GM18498 (cell line): ENCODE measurements around the gene GAD2.

ENCODE experiments used
- ATAC-seq: cut with Tn5 transposase; IDR thresholded peaks from one replicate; pipeline ENCODE4 v1.9.1; 2021; ENCODE audit warnings: mild to moderate bottlenecking, moderate library complexity; ENCODE audit not compliant: unreplicated experiment

The GAD2 gene

DNA sequence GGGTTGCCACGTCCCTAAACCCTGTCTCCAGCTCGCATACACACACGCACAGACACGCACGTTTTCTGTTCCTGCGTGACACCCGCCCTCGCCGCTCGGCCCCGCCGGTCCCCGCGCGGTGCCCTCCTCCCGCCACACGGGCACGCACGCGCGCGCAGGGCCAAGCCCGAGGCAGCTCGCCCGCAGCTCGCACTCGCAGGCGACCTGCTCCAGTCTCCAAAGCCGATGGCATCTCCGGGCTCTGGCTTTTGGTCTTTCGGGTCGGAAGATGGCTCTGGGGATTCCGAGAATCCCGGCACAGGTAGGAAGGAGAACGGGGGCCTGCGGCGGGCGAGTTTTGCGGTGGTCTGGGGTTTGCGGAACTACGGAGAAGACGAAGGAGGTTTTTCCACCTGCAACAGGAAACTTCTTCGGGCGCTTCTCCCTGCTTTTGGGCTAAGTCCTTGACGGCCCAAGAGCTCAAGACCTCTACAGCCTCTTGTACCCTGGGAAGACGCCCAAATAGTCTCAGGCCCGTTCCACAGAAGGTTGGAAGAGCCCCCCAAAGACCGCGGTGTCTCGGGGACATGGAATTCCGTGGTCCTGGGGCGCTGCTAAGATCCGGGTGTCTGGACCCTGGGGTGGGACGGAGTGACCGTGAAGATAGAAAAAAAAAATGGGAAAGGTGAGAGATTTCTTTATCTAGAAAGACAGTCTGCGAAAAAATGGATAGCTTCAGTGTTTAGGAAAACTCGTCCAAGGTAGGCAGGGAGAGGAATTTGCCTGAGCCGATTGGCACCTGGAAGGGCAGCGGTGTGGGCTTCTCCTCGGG is at the start of gene GAD2:
Gene GAD2 (plus strand): TSS at position 190 of the 811 bp plus-strand sequence. CDS start 36 bp downstream, at position 226.
- no peak for ATAC-seq

DNA sequence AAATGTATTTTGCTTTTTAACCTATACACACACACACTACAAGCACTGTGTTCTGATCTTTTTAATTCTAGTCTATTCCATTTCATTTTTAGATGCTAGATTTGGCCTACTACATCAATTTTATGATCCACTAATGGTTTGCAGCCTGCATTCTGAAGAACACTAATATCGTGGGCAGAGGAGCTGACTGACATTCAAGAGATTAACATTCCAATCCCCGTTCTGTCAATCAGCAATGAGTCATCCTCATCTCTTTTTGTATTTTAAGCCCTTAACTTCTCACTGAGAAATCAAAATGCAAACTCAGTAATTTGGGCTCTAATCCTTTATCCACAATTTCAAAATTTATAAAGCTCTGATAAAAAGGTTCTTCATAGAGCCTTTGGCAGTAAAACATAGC is 47.1 kb upstream of the GAD2 start:
- no peak for ATAC-seq

- no peak for ATAC-seq
These were observed 44.4 kb upstream of the GAD2 start for GRCh38 chr10:26172131-26172530.

- ATAC-seq, result no peak
These were observed 42.7 kb upstream of the GAD2 start for GRCh38 chr10:26173837-26174236.

DNA sequence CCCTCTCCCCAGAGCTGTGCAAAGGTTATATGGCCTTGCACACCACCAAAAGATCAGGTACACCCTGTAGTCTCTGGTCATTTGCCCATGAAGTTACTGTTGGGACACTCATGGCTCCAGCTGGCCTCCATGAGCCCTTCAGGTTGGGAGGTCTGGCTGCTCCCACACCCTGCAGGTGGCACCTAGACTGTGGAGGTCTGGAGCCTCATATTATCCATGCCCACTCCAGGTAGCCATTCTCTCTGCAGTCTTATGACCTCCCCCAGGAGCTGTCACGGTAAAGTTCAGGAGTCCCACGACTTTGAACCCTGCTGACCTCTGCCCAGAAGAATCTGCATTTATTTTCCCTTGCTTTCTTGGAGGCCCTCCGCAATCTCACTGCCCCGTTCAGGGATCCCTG is 39.2 kb upstream of the GAD2 start:
- no peak for ATAC-seq

- no peak for ATAC-seq
These were observed 22.3 kb upstream of the GAD2 start for GRCh38 chr10:26194275-26194674.

DNA sequence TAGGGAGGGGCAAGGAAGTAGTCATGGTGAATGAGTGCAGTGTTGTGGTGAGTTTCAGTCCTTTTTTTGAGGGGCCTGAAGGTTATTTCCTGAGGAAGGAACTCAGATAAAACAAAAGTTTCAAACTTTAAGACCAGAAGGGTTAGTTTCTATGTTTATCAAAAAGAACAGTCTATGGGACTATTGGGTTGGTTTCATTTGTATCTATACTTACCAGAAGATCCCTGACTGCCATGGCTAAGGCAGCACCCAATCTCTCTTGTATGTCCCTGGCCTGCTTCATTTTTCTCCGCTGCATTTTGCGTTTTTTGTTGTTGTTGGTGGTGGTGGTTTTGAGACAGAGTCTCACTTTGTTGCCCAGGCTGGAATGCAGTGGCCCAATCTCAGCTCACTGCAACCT is 19.3 kb upstream of the GAD2 start:
- no peak for ATAC-seq

GRCh38 chr10:26198119-26198518 is 18.5 kb upstream of the GAD2 start:
- ATAC-seq, result no peak

DNA sequence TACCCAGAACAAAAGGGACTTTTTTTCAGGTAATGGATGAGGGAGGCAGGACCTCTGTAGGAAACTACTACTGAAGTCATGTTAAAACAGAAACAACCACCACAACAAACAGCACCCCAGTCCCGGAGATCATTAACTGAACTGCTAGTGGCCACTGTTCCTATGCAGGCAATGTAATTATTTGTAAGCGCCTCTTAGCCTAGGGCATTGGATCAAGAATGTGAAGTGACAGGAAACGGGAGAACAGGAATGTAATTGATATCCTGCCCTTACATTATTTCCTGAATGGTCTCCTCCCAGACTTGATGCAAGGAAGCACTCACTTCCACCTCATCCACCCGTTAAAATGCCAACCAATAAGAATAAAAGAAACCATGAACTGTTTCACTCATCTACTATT is 16.7 kb upstream of the GAD2 start:
- ATAC-seq, result no peak

- no peak for ATAC-seq
These were observed 11.4 kb upstream of the GAD2 start for GRCh38 chr10:26205223-26205622.

DNA sequence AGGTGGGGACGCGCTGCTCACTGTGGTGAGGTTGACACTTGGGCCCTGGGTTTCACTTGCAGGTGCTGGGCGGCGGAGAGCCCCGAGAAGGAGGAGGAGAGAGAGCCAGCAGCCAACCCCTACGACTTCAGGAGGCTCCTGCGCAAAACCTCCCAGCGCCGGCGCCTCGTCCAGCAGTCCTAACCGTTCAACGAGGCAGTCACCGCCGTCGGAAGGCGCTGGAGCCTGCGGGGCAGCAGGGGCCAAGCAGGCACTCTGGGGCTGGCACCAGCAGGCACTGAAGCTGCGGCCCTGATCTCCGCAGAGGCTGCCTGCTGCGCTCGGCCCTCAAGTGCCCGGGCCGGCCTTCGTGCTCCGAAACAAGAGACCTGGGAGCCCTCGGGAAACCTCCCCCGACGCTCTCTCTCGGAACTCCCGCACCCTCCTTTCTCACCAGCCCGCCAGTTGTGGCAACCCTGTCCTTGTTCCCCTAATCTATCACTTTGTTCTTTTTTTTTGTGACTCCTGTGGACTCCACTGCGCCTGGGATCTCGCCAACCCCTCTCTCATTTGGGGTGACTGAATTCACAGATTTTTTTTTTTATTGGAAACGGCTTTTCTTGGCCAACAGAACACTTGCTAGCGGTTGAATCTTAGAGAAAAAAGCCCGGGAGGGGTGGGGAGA is 4.7 kb upstream of the GAD2 start:
- ATAC-seq, result no peak

DNA sequence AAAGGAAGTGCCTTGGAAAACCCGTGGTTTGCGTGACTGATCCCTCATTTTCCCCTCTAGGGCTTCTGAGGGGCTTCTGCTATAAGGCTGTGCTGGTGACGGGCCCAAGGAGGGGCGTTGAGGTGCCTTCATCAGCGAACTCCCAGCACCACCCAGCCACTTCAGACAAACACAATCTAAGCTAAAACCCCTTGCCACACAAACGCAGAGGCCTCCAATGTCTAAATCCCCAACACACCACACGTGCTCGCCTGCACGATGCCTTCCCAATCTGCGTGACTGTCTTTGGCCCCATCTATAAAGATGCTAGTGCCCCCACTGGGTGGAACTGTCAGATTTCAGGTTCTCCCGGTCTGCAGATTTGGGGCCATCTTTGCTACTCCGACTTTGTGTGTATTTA is 4.1 kb upstream of the GAD2 start:
- no peak for ATAC-seq

DNA sequence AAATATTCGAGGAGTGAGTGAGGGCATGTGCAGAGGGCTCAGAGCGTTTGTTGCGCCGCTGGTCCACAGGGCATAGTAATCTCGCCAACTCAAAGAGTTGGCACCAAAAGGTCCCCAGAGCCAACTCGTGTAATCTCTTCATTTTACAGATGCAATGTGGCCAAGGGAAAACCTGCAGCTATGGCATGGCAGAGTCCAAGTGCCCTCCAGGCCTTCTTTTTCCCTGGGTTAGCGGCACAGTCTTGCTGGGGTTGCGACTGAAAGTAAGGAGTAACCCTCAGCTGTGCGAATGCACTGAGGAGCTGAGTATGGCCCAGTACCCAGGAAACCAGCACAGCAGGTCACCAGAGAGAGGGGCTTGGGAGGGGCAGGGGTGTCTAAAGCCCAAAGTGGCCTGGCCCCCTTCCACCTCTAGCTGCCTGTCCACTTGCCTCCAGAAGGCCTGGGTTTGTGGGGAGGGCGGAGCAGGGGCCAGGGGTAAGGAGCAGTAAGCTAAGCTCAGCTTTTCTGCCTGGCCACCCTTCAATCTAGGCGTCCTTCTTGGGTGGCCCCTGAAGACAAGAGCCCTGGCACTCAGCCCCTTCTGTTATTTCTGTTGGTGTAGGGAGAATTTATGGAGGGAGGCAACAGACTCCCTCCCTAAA is 3.3 kb upstream of the GAD2 start:
- no peak for ATAC-seq

DNA sequence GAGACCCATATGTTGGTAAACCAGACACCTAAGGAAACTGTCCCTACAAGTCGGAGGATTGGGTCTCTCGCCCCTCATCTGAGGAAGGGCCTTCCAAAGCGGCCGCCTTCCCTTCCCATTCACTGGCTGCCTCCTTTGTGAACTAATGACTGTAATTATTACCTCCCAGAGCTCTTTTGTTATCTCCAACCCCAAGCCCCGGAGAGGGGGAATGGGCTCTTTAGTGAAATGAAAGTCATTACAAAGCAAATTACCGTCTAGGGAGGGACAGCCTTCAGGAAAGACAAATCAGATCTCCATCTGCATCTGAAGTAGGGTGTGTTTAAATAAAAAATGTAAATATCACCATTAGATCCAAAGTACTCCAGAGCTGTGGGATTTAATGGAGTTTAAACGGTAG is 2.6 kb upstream of the GAD2 start:
- no peak for ATAC-seq

DNA sequence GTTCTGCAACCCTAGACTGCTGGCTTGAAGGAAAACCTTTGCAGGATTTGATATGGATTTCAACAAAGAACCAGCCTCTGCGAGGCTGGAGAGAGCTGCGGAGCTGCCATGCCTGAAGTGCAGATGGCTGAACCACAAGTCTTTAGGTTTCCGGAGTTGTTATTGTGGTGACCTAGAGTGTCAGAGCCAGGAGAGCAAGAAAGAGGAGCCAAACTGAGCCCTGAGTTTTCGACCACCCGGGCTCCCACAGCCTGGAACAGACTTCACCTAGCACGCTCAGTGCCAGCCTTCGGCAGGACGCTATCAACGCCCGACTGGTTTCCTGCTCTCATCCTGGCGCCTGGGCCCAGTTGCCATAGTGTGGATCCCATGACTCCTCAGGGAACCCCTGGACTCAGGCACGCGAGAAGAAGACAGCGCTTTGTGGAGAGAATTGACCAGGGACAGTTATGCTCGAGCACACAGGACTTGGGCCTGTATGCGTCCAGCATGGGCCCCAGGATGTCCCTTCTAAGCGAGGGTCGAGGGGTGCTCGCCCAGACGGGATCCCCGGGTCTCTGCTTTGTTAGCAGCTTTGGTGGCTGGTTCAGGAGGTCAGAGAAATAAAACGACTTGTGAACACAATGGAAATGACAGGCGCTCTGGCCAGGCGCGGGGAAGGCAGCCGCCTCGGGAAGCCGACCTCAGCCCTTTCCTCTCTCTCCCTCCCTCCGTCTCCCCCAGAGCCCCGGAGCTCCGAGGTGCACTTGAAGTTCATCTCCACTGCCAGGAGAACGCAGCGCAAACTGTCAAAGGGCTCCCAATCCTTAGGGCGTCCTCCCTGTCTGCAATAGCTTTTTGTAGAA is 1.8 kb upstream of the GAD2 start:
- no peak for ATAC-seq

DNA sequence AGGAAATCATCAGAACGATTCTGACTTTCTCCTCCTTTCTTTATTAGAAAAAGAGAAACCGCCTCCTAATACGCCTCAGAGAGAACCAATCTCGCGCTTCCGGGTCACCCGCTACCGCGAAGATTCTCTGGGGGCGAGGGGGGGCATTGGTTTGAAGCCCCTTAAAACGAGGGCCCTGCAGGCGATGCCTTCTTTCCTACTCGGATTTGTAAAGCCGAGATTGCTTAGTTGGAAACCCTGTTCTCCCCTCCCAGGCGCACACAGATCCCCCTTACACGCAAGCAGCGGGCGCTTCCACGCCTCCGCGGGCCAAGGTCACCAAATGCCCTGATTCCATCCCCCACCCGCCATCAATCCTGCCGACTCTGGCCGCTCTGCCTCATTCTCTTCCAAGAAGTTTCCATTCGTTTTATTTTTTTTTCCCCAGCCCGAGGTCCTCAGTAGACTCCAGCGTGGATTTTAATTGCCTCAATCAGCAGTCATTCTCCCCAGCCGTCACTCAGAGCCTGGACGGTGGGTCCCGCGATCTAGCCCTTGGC is 1.1 kb upstream of the GAD2 start:
- no peak for ATAC-seq

DNA sequence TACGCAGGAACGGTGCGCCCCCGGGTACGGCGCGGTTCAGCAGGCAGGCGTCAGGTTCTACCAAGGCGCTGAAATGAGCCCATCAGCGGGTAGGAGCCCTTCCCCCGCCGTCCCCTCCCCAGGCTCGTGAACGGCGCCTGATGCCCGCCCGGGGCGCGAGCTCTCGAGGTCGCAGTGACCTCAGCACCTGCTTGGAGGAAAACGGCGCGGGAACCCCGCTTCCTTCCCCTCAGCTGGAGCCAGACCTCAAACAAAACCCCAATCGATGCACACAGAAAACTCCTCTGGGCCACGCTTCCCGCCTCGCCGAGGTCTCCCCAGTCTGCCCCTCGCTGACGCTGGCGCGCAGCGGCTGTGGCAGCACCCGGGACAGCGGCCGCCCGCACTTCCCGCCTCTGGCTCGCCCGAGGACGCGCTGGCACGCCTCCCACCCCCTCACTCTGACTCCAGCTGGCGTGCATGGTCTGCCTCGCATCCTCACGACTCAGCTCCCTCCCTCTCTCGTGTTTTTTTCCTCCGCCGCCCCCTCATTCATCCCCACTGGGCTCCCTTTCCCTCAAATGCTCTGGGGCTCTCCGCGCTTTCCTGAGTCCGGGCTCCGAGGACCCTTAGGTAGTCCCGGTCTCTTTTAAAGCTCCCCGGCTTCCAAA is 514 bp upstream of the GAD2 start:
- ATAC-seq, result no peak

DNA sequence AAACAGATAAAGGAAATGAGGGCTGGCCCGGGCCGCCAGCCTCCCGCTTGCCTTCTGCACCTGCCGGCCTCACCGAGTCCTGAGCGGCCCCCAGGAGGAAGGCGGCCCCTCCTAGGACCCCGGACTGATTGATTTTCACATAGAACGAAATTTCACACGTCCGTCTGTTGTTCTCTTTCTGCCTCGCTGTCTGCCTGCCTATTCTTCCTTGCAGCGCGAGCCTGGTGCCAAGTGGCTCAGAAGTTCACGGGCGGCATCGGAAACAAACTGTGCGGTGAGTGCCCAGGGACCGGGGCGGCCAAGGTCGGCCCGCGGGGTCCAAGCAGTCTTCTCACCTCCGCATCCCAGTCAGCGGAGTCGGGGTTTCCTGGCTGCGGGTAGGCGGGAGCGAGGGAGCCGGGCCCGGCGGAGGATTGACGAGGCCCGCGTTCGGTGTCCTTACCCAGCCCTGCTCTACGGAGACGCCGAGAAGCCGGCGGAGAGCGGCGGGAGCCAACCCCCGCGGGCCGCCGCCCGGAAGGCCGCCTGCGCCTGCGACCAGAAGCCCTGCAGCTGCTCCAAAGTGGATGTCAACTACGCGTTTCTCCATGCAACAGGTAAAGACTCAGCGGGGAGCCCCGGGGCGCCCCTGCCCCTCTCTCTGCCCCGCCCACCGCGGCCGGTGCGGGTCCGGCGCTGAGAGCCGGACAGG is 967 bp downstream of the GAD2 start:
- ATAC-seq, result no peak

DNA sequence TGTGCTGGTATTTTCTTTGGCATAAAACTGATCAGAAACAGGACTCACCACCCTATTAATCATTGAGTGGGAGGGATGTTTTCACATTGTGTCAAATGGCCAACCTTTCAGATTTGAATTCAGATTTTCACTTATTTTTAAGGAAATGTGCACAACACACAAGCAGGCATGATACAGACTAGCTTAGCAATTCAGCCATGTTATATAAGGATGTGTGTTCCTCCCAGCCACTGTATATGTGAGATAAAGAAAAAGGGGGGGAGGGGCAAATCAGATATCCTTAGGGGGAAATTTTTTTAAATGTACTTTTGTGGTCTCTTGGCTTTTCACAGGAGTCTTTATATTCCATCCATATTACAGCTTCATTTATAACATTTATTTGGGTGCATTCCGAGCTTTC is 3.1 kb downstream of the GAD2 start:
- no peak for ATAC-seq

GRCh38 chr10:26220901-26221300 is 4.3 kb downstream of the GAD2 start:
- ATAC-seq, result no peak
